Peyer's patch (tissue), 4 donors: ENCODE data around the gene MT4. TPM values are rescaled to one million over a fixed set of nuclear protein-coding genes. Genes with fewer than 3 reads are reported as not detected.
A peak's percentile ranks its signal among the peaks of the same experiment; 100 is the strongest.

Experiments
- DNase-seq, 3 donors: peaks; one replicate each; pipeline ENCODE4 v3.0.0-alpha.2; 2017 to 2019
- H3K27ac ChIP-seq, 4 donors: fragments of 200-600 bp; sonication (generic); one replicate each; pipeline ENCODE4 v1.5.1; 2016 to 2019
- H3K27me3 ChIP-seq, 2 donors: fragments of 200-600 bp; sonication (generic); one replicate each; pipeline ENCODE4 v1.5.1; 2019
- H3K36me3 ChIP-seq, 3 donors: fragments of 200-600 bp; sonication (generic); one replicate each; pipeline ENCODE4 v1.5.1; 2016 to 2019
- H3K4me1 ChIP-seq, 4 donors: fragments of 200-600 bp; sonication (generic); one replicate each; pipeline ENCODE4 v1.5.1; 2016 to 2019
- H3K4me3 ChIP-seq, 4 donors: fragments of 200-600 bp; sonication (generic); 1 replicate in 3 of 4; 2 replicates in 1 of 4; pipeline ENCODE4 v1.5.1; 2016 to 2019; ENCODE audit warnings: mild to moderate bottlenecking in 1 of 4
- H3K9me3 ChIP-seq, 4 donors: fragments of 200-600 bp; sonication (generic); one replicate each; pipeline ENCODE4 v1.5.1; 2016 to 2019; ENCODE audit warnings: mild to moderate bottlenecking in 1 of 4
- CTCF ChIP-seq, 6 experiments: fragments of 450-650 bp in 4 of 6; fragments of 200-600 bp in 2 of 6; sonication (generic) in 1 of 6; IDR thresholded peaks; one replicate each; pipeline ENCODE4 v1.5.1; 2017 to 2019; ENCODE audit warnings: antibody characterized with exemption in 6 of 6, mild to moderate bottlenecking in 3 of 6, moderate library complexity in 1 of 6
- POLR2A ChIP-seq, 2 donors: fragments of 450-650 bp; IDR thresholded peaks; one replicate each; pipeline ENCODE4 v1.5.1; 2017; ENCODE audit warnings: antibody characterized with exemption in 2 of 2, mild to moderate bottlenecking in 2 of 2, moderate library complexity in 2 of 2
- total RNA-seq, 4 donors: library from RNA; depleted of rRNA; stranded (reverse); fragments of >200 nt; gene quantifications; one replicate each; pipeline ENCODE4 v1.1.0, GENCODE V29; 2016

Gene MT4
- total RNA-seq, 4 donors from 2014 or later, result not detected

GRCh38 chr16:56560447-56560846 lies 4.4 kb upstream of the MT4 start:
- TF ChIP-seq POLR2A (IDR thresholded peaks at IDR 0.05) (no peak), CTCF (IDR thresholded peaks at IDR 0.05) (no peak)
- Histone ChIP-seq H3K36me3 (no peaks in the 10 kb centered on the region), H3K27me3 (no peaks in the 10 kb centered on the region), H3K9me3 (no peaks in the 10 kb centered on the region), H3K4me3 (no peak overlapping the region), H3K27ac (no peak overlapping the region), H3K4me1 (no peaks in the 10 kb centered on the region)
- no peak for DNase-seq

- Histone ChIP-seq H3K4me1 (no peaks in the 10 kb centered on the region), H3K27me3 (no peaks in the 10 kb centered on the region), H3K4me3 (no peak overlapping the region), H3K36me3 (no peaks in the 10 kb centered on the region), H3K27ac (no peak overlapping the region), H3K9me3 (no peaks in the 10 kb centered on the region)
- no peak for DNase-seq
- TF ChIP-seq CTCF (IDR thresholded peaks at IDR 0.05), result no peak
- no peak for TF ChIP-seq POLR2A (IDR thresholded peaks at IDR 0.05)
Observed at GRCh38 chr16:56561126-56561525, 3.7 kb upstream of the MT4 start.

GRCh38 chr16:56569971-56570370 lies 5.1 kb downstream of the MT4 start:
- Histone ChIP-seq H3K4me1 (no peaks in the 10 kb centered on the region), H3K36me3 (no peaks in the 10 kb centered on the region), H3K4me3 (no peak overlapping the region), H3K27ac (no peak overlapping the region), H3K27me3 (no peaks in the 10 kb centered on the region), H3K9me3 (no peaks in the 10 kb centered on the region)
- DNase-seq, result no peak
- no peak for TF ChIP-seq CTCF (IDR thresholded peaks at IDR 0.05)

- Histone ChIP-seq H3K36me3 (no peaks in the 10 kb centered on the region), H3K4me1 (no peaks in the 10 kb centered on the region), H3K4me3 (no peak overlapping the region), H3K9me3 (no peaks in the 10 kb centered on the region), H3K27me3 (no peaks in the 10 kb centered on the region), H3K27ac (no peak overlapping the region)
- TF ChIP-seq POLR2A (IDR thresholded peaks at IDR 0.05) (no peak), CTCF (IDR thresholded peaks at IDR 0.05) (no peak)
- DNase-seq, result no peak
Observed at GRCh38 chr16:56571525-56571924, 6.7 kb downstream of the MT4 start.

- TF ChIP-seq POLR2A (IDR thresholded peaks at IDR 0.05), result no peak
- no peak for TF ChIP-seq CTCF (IDR thresholded peaks at IDR 0.05)
- H3K4me3 ChIP-seq, result no peak overlapping the region
- H3K9me3 ChIP-seq, result no peaks in the 10 kb centered on the region
- H3K4me1 ChIP-seq, result no peaks in the 10 kb centered on the region
- no peak for DNase-seq
- H3K36me3 ChIP-seq, result no peaks in the 10 kb centered on the region
- no peaks in the 10 kb centered on the region for H3K27me3 ChIP-seq
- no peak overlapping the region for H3K27ac ChIP-seq
Observed at GRCh38 chr16:56574625-56575024, 9.8 kb downstream of the MT4 start.

GRCh38 chr16:56576585-56577299 lies 11.9 kb downstream of the MT4 start:
- Histone ChIP-seq H3K9me3 (no peaks in the 10 kb centered on the region), H3K4me3 (no peak overlapping the region), H3K36me3 (no peaks in the 10 kb centered on the region), H3K27me3 (no peaks in the 10 kb centered on the region), H3K27ac (no peak overlapping the region), H3K4me1 (no peaks in the 10 kb centered on the region)
- DNase-seq, result peak; percentile 66 to 90 (median 89)
- no peak for TF ChIP-seq POLR2A (IDR thresholded peaks at IDR 0.05)
- peak; percentile 46 to 94 (median 87) for TF ChIP-seq CTCF (IDR thresholded peaks at IDR 0.05)
